Measurements from ENCODE around the gene ZDHHC1. TPM values are rescaled to one million over a fixed set of nuclear protein-coding genes. Genes with fewer than 3 reads are reported as not detected.
A peak's percentile ranks its signal among the peaks of the same experiment; 100 is the strongest.

The ZDHHC1 gene
- total and polyA plus RNA-seq, 2 donors (not counting 3 experiments of a cell fraction or from before 2014, with no cell fraction given) = 11.4 to 14.4 TPM

- dilution Hi-C loops (cut with MboI; ENCODE audit: extremely low pct_ligation_motif_present, low sequenced_read_pairs) = no loop called here
- DNase-seq (ENCODE audit: low read depth, low spot score) = peak; percentile 23
- CTCF ChIA-PET = interaction anchor here (0.6 to 1.6 kb wide), 11 partner anchors 9 to 166 kb away, joined by 3 to 6 read pairs (median 4); partner anchors contain the start of genes ELMO3, KCTD19, LRRC36 and TPPP3
Observed at GRCh38 chr16:67364600-67365235, 51.6 kb downstream of the ZDHHC1 start.

More at GRCh38 chr16:67364600-67365235, 51.6 kb downstream of the ZDHHC1 start:
- TF ChIP-seq POLR2AphosphoS5 (IDR thresholded peaks at IDR 0.05; ENCODE audit: insufficient read depth, low read depth, low read length) (no peak), EZH2 (IDR thresholded peaks at IDR 0.05; ENCODE audit: borderline replicate concordance, low read depth, low read length, severe bottlenecking) (no peak), POLR2A (IDR thresholded peaks at IDR 0.05; ENCODE audit: low read depth, low read length) (no peak), MYC (IDR thresholded peaks at IDR 0.05; ENCODE audit: low read depth, low read length) (no peak), JUN (IDR thresholded peaks at IDR 0.05; ENCODE audit: borderline replicate concordance, insufficient read depth, insufficient read length, low read depth) (no peak), FOS (IDR thresholded peaks at IDR 0.05; ENCODE audit: borderline replicate concordance, insufficient read depth, low read length) (no peak), GATA2 (IDR thresholded peaks at IDR 0.05; ENCODE audit: insufficient read depth, insufficient read length, low read depth, low read length) (no peak)
- TF ChIP-seq, protein P1, sequence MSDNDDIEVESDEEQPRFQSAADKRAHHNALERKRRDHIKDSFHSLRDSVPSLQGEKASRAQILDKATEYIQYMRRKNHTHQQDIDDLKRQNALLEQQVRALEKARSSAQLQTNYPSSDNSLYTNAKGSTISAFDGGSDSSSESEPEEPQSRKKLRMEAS (IDR thresholded peaks at IDR 0.05; ENCODE audit: insufficient read depth, insufficient read length) = no peak
- TF ChIP-seq, protein P2, sequence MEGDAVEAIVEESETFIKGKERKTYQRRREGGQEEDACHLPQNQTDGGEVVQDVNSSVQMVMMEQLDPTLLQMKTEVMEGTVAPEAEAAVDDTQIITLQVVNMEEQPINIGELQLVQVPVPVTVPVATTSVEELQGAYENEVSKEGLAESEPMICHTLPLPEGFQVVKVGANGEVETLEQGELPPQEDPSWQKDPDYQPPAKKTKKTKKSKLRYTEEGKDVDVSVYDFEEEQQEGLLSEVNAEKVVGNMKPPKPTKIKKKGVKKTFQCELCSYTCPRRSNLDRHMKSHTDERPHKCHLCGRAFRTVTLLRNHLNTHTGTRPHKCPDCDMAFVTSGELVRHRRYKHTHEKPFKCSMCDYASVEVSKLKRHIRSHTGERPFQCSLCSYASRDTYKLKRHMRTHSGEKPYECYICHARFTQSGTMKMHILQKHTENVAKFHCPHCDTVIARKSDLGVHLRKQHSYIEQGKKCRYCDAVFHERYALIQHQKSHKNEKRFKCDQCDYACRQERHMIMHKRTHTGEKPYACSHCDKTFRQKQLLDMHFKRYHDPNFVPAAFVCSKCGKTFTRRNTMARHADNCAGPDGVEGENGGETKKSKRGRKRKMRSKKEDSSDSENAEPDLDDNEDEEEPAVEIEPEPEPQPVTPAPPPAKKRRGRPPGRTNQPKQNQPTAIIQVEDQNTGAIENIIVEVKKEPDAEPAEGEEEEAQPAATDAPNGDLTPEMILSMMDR (IDR thresholded peaks at IDR 0.05; ENCODE audit: extremely low read depth in 1 of 2, insufficient read depth in 1 of 2, low read depth in 1 of 2, low read length in 2 of 2) = no peak
- no peak for FAIRE-seq
- BruUV-seq (replicated peaks) = no TSS peak
- H3K4me1 ChIP-seq (ENCODE audit: control insufficient read depth, extremely low read depth, insufficient read depth, low read length) = peaks cover 7% of the 10 kb centered on the region
- H3K9me3 ChIP-seq (replicated peaks; ENCODE audit: control insufficient read depth, insufficient read depth, low read length) = no peaks in the 10 kb centered on the region
- H4K20me1 ChIP-seq (replicated peaks; ENCODE audit: control insufficient read depth, extremely low read depth, insufficient read depth, low read length) = no peaks in the 10 kb centered on the region
- no peaks in the 10 kb centered on the region for H3K36me3 ChIP-seq (ENCODE audit: control insufficient read depth in 2 of 2, extremely low read depth in 1 of 2, insufficient read depth in 2 of 2, low read length in 2 of 2)
- H3K4me3 ChIP-seq (replicated peaks in 1 of 3; ENCODE audit: insufficient read depth in 1 of 3, low read depth in 1 of 3, low read length in 3 of 3) = no peak overlapping the region
- no peak overlapping the region for H3K9ac ChIP-seq (replicated peaks; ENCODE audit: extremely low read depth, insufficient read depth, low read length)
- peak overlapping the region; percentile 49 for H3K4me2 ChIP-seq (ENCODE audit: insufficient read depth, low read length)
- POLR2A ChIA-PET = no interaction called here
- H2AFZ ChIP-seq (ENCODE audit: low read depth, low read length) = peak overlapping the region; percentile 71
- H3K27me3 ChIP-seq (ENCODE audit: control insufficient read depth in 2 of 2, insufficient read depth in 2 of 2, low read length in 2 of 2) = peaks cover 14 to 20% of the 10 kb centered on the region in 2 experiments
- no peaks in the 10 kb centered on the region for H3K79me2 ChIP-seq (ENCODE audit: control insufficient read depth, insufficient read depth, low read length)
- H3K27ac ChIP-seq (ENCODE audit: insufficient read depth, low read depth, low read length) = no peak overlapping the region
- H3K9me1 ChIP-seq (replicated peaks; ENCODE audit: control insufficient read depth, extremely low read depth, insufficient read depth, low read length) = no peaks in the 10 kb centered on the region
- intact Hi-C loops (cut with micrococcal nuclease) = no loop called here
